Measurements from ENCODE around the gene DOP1A.

The DOP1A gene

GRCh38 chr6:83126807-83127206 lies 59.3 kb downstream of the DOP1A start:
- Histone ChIP-seq H3K4me2 (ENCODE audit: insufficient read depth, low read length, poor library complexity, severe bottlenecking) (no peak overlapping the region), H2BK120ac (ENCODE audit: low read depth, low read length) (no peak overlapping the region), H3K4me3 (ENCODE audit: low read length in 2 of 2) (no peak overlapping the region), H3K36me3 (replicated peaks in 1 of 2; ENCODE audit: control insufficient read depth in 2 of 2, insufficient read depth in 2 of 2, low read length in 2 of 2) (peaks cover 16 to 86% of the 10 kb centered on the region in 2 donors), H3K27me3 (ENCODE audit: control insufficient read depth in 3 of 3, insufficient read depth in 3 of 3, low read depth in 1 of 3, low read length in 3 of 3) (no peaks in the 10 kb centered on the region), H3K4ac (ENCODE audit: low read length) (no peak overlapping the region), H3K18ac (ENCODE audit: low read length) (no peak overlapping the region), H2AFZ (ENCODE audit: low read length) (no peak overlapping the region), H3K9ac (ENCODE audit: low read depth, low read length, poor library complexity) (no peak overlapping the region), H2BK12ac (ENCODE audit: low read length) (no peak overlapping the region), H3K23ac (ENCODE audit: low read depth, low read length, poor library complexity) (no peak overlapping the region), H4K91ac (ENCODE audit: low read depth, low read length, poor library complexity) (no peak overlapping the region), H3K14ac (ENCODE audit: low read length) (no peak overlapping the region), H3K4me1 (ENCODE audit: control insufficient read depth in 2 of 2, insufficient read depth in 1 of 2, low read depth in 1 of 2, low read length in 2 of 2) (no peaks in the 10 kb centered on the region), H2AK5ac (ENCODE audit: low read depth, low read length) (no peak overlapping the region), H3K79me1 (ENCODE audit: low read depth, low read length) (no peaks in the 10 kb centered on the region), H2BK5ac (ENCODE audit: low read length) (no peak overlapping the region), H2BK15ac (ENCODE audit: low read length) (no peak overlapping the region), H3K27ac (replicated peaks; ENCODE audit: low read length) (no peak overlapping the region), H4K8ac (ENCODE audit: low read depth, low read length) (no peak overlapping the region), H3K9me3 (replicated peaks in 1 of 2; ENCODE audit: control insufficient read depth in 2 of 2, insufficient read depth in 1 of 2, low read depth in 1 of 2, low read length in 2 of 2) (no peaks in the 10 kb centered on the region)
- no peak for DNase-seq (ENCODE audit: low spot score)
- no CpG with 5 or more reads among the region's 5 CpGs for WGBS, 2 donors (ENCODE audit: extremely low coverage in 2 of 2, insufficient read length in 2 of 2, insufficient replicate concordance in 1 of 2)

GRCh38 chr6:83127258-83127657 lies 59.8 kb downstream of the DOP1A start:
- no peak overlapping the region for H4K91ac ChIP-seq (ENCODE audit: low read depth, low read length, poor library complexity)

DNA sequence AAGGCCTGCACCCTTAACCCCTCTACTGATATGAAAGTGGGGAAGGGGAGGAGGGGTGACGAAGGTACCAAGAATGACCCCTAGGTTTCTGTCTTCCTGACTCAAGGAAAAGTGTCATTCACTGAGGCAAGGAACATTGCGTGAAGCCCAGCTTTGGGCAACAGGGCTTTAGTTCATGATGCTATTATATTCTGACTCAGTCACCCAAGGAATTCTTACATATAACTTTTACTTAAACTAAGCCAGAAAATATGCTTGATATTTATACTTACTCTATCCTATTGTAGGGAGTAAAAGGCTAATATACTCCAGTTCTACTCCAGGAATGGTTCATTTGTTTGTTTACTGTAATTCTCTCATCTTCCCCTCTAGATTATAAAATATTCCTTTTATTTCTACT lies 60.5 kb downstream of the DOP1A start:
- no peak overlapping the region for H2AK5ac ChIP-seq (ENCODE audit: low read depth, low read length)
- no peak overlapping the region for H2BK120ac ChIP-seq (ENCODE audit: low read depth, low read length)
- H2BK12ac ChIP-seq (ENCODE audit: low read length) = no peak overlapping the region
- no peak overlapping the region for H4K8ac ChIP-seq (ENCODE audit: low read depth, low read length)
- no peak overlapping the region for H4K91ac ChIP-seq (ENCODE audit: low read depth, low read length, poor library complexity)
- no peak overlapping the region for H3K23ac ChIP-seq (ENCODE audit: low read depth, low read length, poor library complexity)
- no peaks in the 10 kb centered on the region for H3K9me3 ChIP-seq (replicated peaks in 1 of 2; ENCODE audit: control insufficient read depth in 2 of 2, insufficient read depth in 1 of 2, low read depth in 1 of 2, low read length in 2 of 2)
- H2BK5ac ChIP-seq (ENCODE audit: low read length) = no peak overlapping the region
- H3K4me3 ChIP-seq (ENCODE audit: low read length in 2 of 2) = no peak overlapping the region
- no peak overlapping the region for H2BK15ac ChIP-seq (ENCODE audit: low read length)
- H3K9ac ChIP-seq (ENCODE audit: low read depth, low read length, poor library complexity) = no peak overlapping the region
- peaks cover 16 to 88% of the 10 kb centered on the region in 2 donors for H3K36me3 ChIP-seq (replicated peaks in 1 of 2; ENCODE audit: control insufficient read depth in 2 of 2, insufficient read depth in 2 of 2, low read length in 2 of 2)
- no CpG with 5 or more reads among the region's 2 CpGs for WGBS, 2 donors (ENCODE audit: extremely low coverage in 2 of 2, insufficient read length in 2 of 2, insufficient replicate concordance in 1 of 2)
- no peak overlapping the region for H3K18ac ChIP-seq (ENCODE audit: low read length)
- no peak for DNase-seq (ENCODE audit: low spot score)
- no peak overlapping the region for H3K14ac ChIP-seq (ENCODE audit: low read length)
- no peak overlapping the region for H3K4ac ChIP-seq (ENCODE audit: low read length)
- no peak overlapping the region for H3K27ac ChIP-seq (replicated peaks; ENCODE audit: low read length)
- H3K4me1 ChIP-seq (ENCODE audit: control insufficient read depth in 2 of 2, insufficient read depth in 1 of 2, low read depth in 1 of 2, low read length in 2 of 2) = no peaks in the 10 kb centered on the region
- no peaks in the 10 kb centered on the region for H3K79me1 ChIP-seq (ENCODE audit: low read depth, low read length)
- no peaks in the 10 kb centered on the region for H3K27me3 ChIP-seq (ENCODE audit: control insufficient read depth in 3 of 3, insufficient read depth in 3 of 3, low read depth in 1 of 3, low read length in 3 of 3)
- H3K4me2 ChIP-seq (ENCODE audit: insufficient read depth, low read length, poor library complexity, severe bottlenecking) = no peak overlapping the region
- H2AFZ ChIP-seq (ENCODE audit: low read length) = no peak overlapping the region

More at GRCh38 chr6:83127258-83127657, 59.8 kb downstream of the DOP1A start:
- H3K36me3 ChIP-seq (replicated peaks in 1 of 2; ENCODE audit: control insufficient read depth in 2 of 2, insufficient read depth in 2 of 2, low read length in 2 of 2) = peaks cover 16 to 88% of the 10 kb centered on the region in 2 donors
- no peaks in the 10 kb centered on the region for H3K4me1 ChIP-seq (ENCODE audit: control insufficient read depth in 2 of 2, insufficient read depth in 1 of 2, low read depth in 1 of 2, low read length in 2 of 2)
- H3K14ac ChIP-seq (ENCODE audit: low read length) = no peak overlapping the region
- no peak for DNase-seq (ENCODE audit: low spot score)
- no peaks in the 10 kb centered on the region for H3K9me3 ChIP-seq (replicated peaks in 1 of 2; ENCODE audit: control insufficient read depth in 2 of 2, insufficient read depth in 1 of 2, low read depth in 1 of 2, low read length in 2 of 2)
- H3K27ac ChIP-seq (replicated peaks; ENCODE audit: low read length) = no peak overlapping the region
- H2BK5ac ChIP-seq (ENCODE audit: low read length) = no peak overlapping the region
- no peak overlapping the region for H4K8ac ChIP-seq (ENCODE audit: low read depth, low read length)
- H3K27me3 ChIP-seq (ENCODE audit: control insufficient read depth in 3 of 3, insufficient read depth in 3 of 3, low read depth in 1 of 3, low read length in 3 of 3) = no peaks in the 10 kb centered on the region
- no peak overlapping the region for H3K4ac ChIP-seq (ENCODE audit: low read length)
- WGBS, 2 donors (ENCODE audit: extremely low coverage in 2 of 2, insufficient read length in 2 of 2, insufficient replicate concordance in 1 of 2) = no CpG with 5 or more reads among the region's 5 CpGs
- no peak overlapping the region for H3K9ac ChIP-seq (ENCODE audit: low read depth, low read length, poor library complexity)
- no peak overlapping the region for H3K23ac ChIP-seq (ENCODE audit: low read depth, low read length, poor library complexity)
- no peak overlapping the region for H2BK12ac ChIP-seq (ENCODE audit: low read length)
- no peak overlapping the region for H3K4me2 ChIP-seq (ENCODE audit: insufficient read depth, low read length, poor library complexity, severe bottlenecking)
- no peak overlapping the region for H2AFZ ChIP-seq (ENCODE audit: low read length)
- H3K18ac ChIP-seq (ENCODE audit: low read length) = no peak overlapping the region
- H3K4me3 ChIP-seq (ENCODE audit: low read length in 2 of 2) = no peak overlapping the region
- H3K79me1 ChIP-seq (ENCODE audit: low read depth, low read length) = no peaks in the 10 kb centered on the region
- H2AK5ac ChIP-seq (ENCODE audit: low read depth, low read length) = no peak overlapping the region
- no peak overlapping the region for H2BK120ac ChIP-seq (ENCODE audit: low read depth, low read length)
- H2BK15ac ChIP-seq (ENCODE audit: low read length) = no peak overlapping the region

DNA sequence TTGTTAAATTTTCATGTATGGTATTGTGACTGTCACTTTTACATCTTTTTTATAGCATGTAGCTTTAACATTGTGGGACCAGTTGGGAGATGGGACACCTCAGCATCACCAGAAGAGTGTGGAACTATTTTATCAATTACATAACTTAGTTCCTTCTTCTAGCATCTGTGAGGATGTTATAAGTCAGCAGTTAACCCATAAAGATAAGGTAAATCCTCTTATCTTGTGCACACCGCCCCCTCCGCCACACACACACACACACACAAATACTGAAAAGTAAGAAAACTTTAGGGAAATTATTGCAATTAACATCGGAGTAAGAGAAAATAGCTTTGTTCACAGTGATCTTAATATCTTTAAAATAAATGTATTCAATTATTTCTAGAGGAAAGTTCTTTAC lies 64.7 kb downstream of the DOP1A start:
- Histone ChIP-seq H3K4me2 (ENCODE audit: insufficient read depth, low read length, poor library complexity, severe bottlenecking) (no peak overlapping the region), H3K4me3 (ENCODE audit: low read length in 2 of 2) (no peak overlapping the region), H3K14ac (ENCODE audit: low read length) (no peak overlapping the region), H3K9ac (ENCODE audit: low read depth, low read length, poor library complexity) (no peak overlapping the region), H3K23ac (ENCODE audit: low read depth, low read length, poor library complexity) (no peak overlapping the region), H4K8ac (ENCODE audit: low read depth, low read length) (no peak overlapping the region), H3K18ac (ENCODE audit: low read length) (no peak overlapping the region), H4K91ac (ENCODE audit: low read depth, low read length, poor library complexity) (no peak overlapping the region), H3K79me1 (ENCODE audit: low read depth, low read length) (no peaks in the 10 kb centered on the region), H2BK12ac (ENCODE audit: low read length) (no peak overlapping the region), H3K36me3 (replicated peaks in 1 of 2; ENCODE audit: control insufficient read depth in 2 of 2, insufficient read depth in 2 of 2, low read length in 2 of 2) (peaks cover 9 to 78% of the 10 kb centered on the region in 2 donors), H3K27ac (replicated peaks; ENCODE audit: low read length) (no peak overlapping the region), H3K27me3 (ENCODE audit: control insufficient read depth in 3 of 3, insufficient read depth in 3 of 3, low read depth in 1 of 3, low read length in 3 of 3) (no peaks in the 10 kb centered on the region), H2BK120ac (ENCODE audit: low read depth, low read length) (no peak overlapping the region), H2AK5ac (ENCODE audit: low read depth, low read length) (no peak overlapping the region), H2BK15ac (ENCODE audit: low read length) (no peak overlapping the region), H3K9me3 (replicated peaks in 1 of 2; ENCODE audit: control insufficient read depth in 2 of 2, insufficient read depth in 1 of 2, low read depth in 1 of 2, low read length in 2 of 2) (no peaks in the 10 kb centered on the region), H2AFZ (ENCODE audit: low read length) (no peak overlapping the region), H2BK5ac (ENCODE audit: low read length) (no peak overlapping the region), H3K4me1 (ENCODE audit: control insufficient read depth in 2 of 2, insufficient read depth in 1 of 2, low read depth in 1 of 2, low read length in 2 of 2) (no peaks in the 10 kb centered on the region), H3K4ac (ENCODE audit: low read length) (no peak overlapping the region)
- WGBS, 2 donors (ENCODE audit: extremely low coverage in 2 of 2, insufficient read length in 2 of 2, insufficient replicate concordance in 1 of 2) = no CpG with 5 or more reads among the region's 3 CpGs
- DNase-seq (ENCODE audit: low spot score) = no peak

All from neuronal stem cell (in vitro differentiated cells).